Tibial nerve (tissue), 3 donors: ENCODE results near the gene APLP1.

Source experiments
- POLR2A ChIP-seq, 2 donors: fragments of 450-650 bp; IDR thresholded peaks; one replicate each; pipeline ENCODE4 v1.6.1; 2017; ENCODE audit warnings: antibody characterized with exemption in 2 of 2, mild to moderate bottlenecking in 2 of 2, moderate library complexity in 2 of 2
- TF ChIP-seq, protein P1 (sequence below), 5 experiments: fragments of 200-600 bp in 3 of 5; fragments of 450-650 bp in 2 of 5; sonication (generic) in 3 of 5; IDR thresholded peaks; one replicate each; pipeline ENCODE4 v1.5.1; 2016 to 2019; ENCODE audit warnings: antibody characterized with exemption in 5 of 5, mild to moderate bottlenecking in 3 of 5, moderate library complexity in 2 of 5

DNA sequence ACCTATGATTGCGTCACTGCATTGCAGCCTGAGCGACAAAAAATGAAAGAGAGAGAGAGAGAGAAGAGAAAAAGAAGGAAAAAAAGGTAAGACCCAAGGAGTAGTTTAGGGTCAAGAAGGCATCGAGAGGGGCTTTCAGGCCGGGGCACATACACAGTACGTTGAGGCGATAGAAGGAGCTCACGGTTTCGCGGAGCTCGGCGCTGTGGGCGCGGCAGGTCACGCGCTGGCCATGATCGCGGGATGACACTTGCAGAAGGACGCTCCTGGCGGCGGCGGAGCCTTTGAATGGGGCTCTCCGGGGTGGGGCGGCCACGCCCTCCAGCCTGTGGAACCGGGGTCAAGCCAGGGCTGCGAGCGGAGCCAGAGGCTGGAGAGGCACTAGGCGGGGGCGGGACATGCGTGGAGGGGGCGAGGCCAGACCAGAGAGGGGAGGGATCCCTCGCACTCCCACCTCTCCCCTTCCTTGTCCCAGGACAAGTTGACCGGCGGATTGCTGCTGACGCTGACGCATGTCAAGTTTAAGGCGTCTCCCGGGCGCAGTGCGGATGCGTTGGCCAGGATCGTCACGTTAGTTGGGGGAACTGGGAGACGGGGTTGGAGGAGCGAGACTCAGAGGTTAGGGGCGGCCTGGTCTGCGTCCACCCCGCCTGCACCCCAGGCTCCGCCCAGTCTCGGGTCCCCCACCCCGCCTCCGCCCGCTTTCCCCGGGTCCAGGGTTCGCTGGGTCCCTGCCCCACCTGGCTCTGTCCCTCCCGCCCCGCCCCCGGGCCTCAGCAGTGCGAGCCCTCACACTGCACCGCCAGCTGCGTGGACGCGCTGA, 22.9 kb upstream of the APLP1 start:
- TF ChIP-seq, protein P1, sequence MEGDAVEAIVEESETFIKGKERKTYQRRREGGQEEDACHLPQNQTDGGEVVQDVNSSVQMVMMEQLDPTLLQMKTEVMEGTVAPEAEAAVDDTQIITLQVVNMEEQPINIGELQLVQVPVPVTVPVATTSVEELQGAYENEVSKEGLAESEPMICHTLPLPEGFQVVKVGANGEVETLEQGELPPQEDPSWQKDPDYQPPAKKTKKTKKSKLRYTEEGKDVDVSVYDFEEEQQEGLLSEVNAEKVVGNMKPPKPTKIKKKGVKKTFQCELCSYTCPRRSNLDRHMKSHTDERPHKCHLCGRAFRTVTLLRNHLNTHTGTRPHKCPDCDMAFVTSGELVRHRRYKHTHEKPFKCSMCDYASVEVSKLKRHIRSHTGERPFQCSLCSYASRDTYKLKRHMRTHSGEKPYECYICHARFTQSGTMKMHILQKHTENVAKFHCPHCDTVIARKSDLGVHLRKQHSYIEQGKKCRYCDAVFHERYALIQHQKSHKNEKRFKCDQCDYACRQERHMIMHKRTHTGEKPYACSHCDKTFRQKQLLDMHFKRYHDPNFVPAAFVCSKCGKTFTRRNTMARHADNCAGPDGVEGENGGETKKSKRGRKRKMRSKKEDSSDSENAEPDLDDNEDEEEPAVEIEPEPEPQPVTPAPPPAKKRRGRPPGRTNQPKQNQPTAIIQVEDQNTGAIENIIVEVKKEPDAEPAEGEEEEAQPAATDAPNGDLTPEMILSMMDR (IDR thresholded peaks at IDR 0.05) = no peak
- no peak for TF ChIP-seq POLR2A (IDR thresholded peaks at IDR 0.05)
